ENCODE results near the gene ADGRB3. TPM values are rescaled to one million over a fixed set of nuclear protein-coding genes. Genes with fewer than 3 reads are reported as not detected.
"Not testable (repeated sequence)": the region's sequence is repeated elsewhere in the genome, so short reads cannot be mapped to it uniquely, and the experiment has no call there.

Gene ADGRB3
- total RNA-seq, 1 experiment from 2014 or later, result 0.11 TPM

DNA sequence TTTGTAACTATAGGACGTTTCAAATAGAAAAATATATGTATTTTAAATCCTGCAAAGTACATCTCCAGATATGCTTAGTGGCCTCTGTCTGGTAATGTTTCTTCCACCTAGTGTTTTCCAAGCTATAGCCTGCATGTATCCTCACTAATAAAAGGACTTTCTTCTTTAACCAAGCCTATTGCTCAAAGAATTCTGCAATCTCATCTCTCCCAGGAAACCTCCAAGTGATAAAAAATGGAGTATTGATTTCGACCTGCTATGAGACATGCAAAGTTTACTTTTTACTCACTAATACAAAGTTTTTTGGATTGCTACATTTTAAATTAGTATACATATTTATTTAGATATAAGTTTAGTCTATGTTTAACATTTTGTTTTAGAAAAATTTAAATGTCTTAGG lies 23.3 kb downstream of the ADGRB3 start:
- H3K9me3 ChIP-seq (ENCODE audit: low read length), result no peaks in the 10 kb centered on the region
- H2AFZ ChIP-seq (ENCODE audit: low read length), result no peak overlapping the region
- H3K79me2 ChIP-seq (ENCODE audit: low read length), result no peaks in the 10 kb centered on the region
- ChIA-PET POLR2A (ENCODE audit: unreplicated experiment) (no interaction called here), CTCF (no interaction called here)
- no peak overlapping the region for H3K9ac ChIP-seq (ENCODE audit: low read length)
- no peaks in the 10 kb centered on the region for H3F3A ChIP-seq (ENCODE audit: low read length, unreplicated experiment)
- no peak for DNase-seq
- H3K4me1 ChIP-seq (ENCODE audit: insufficient read depth, low read length), result no peaks in the 10 kb centered on the region
- TF ChIP-seq, protein P1, sequence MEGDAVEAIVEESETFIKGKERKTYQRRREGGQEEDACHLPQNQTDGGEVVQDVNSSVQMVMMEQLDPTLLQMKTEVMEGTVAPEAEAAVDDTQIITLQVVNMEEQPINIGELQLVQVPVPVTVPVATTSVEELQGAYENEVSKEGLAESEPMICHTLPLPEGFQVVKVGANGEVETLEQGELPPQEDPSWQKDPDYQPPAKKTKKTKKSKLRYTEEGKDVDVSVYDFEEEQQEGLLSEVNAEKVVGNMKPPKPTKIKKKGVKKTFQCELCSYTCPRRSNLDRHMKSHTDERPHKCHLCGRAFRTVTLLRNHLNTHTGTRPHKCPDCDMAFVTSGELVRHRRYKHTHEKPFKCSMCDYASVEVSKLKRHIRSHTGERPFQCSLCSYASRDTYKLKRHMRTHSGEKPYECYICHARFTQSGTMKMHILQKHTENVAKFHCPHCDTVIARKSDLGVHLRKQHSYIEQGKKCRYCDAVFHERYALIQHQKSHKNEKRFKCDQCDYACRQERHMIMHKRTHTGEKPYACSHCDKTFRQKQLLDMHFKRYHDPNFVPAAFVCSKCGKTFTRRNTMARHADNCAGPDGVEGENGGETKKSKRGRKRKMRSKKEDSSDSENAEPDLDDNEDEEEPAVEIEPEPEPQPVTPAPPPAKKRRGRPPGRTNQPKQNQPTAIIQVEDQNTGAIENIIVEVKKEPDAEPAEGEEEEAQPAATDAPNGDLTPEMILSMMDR (conservative IDR thresholded peaks at IDR 0.05; ENCODE audit: low read depth, low read length), result no peak
- TF ChIP-seq EZH2 (IDR thresholded peaks at IDR 0.05; ENCODE audit: low read length, unreplicated experiment), result no peak
- no peak for TF ChIP-seq EZH2phosphoT487 (IDR thresholded peaks at IDR 0.05; ENCODE audit: borderline replicate concordance, low read length)
- no peak for ATAC-seq
- H3K27me3 ChIP-seq (ENCODE audit: low read length), result no peaks in the 10 kb centered on the region
- H3K36me3 ChIP-seq (ENCODE audit: low read depth, low read length), result no peaks in the 10 kb centered on the region
- H3K9me2 ChIP-seq (replicated peaks; ENCODE audit: low read length), result no peaks in the 10 kb centered on the region
- no peak overlapping the region for H3K4me2 ChIP-seq (ENCODE audit: low read length)
- H4K20me1 ChIP-seq (ENCODE audit: low read length), result no peaks in the 10 kb centered on the region
- intact Hi-C loops (cut with micrococcal nuclease), result no loop called here
- H3K4me3 ChIP-seq (ENCODE audit: low read length), result no peak overlapping the region
- H3K27ac ChIP-seq (ENCODE audit: low read length), result no peak overlapping the region
- no TSS peak for BruUV-seq (replicated peaks)

DNA sequence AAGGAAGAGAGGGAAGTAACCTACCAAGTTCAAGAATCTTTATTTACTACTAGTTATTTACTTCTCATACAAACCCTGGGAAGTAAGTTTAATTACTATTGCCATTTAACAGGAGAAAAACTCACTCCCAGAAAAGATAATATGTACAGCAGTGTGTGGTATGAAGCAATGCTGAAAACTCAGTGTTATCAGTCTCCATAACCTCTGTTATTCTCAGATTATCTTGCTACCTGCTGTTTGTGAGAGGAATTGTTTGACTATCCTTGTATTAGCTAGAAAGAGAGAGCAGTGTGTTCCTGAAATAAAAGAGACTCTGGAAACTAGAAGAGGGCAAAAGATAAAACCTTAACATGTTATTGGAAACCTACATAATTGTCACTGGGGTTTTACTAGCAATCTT lies 38.2 kb downstream of the ADGRB3 start:
- Histone ChIP-seq H3K9me2 (replicated peaks; ENCODE audit: low read length) (no peaks in the 10 kb centered on the region), H3K79me2 (ENCODE audit: low read length) (no peaks in the 10 kb centered on the region), H3K27ac (ENCODE audit: low read length) (no peak overlapping the region), H3K4me3 (ENCODE audit: low read length) (no peak overlapping the region), H3K4me2 (ENCODE audit: low read length) (no peak overlapping the region), H3K9me3 (ENCODE audit: low read length) (no peaks in the 10 kb centered on the region), H3K9ac (ENCODE audit: low read length) (no peak overlapping the region), H3K36me3 (ENCODE audit: low read depth, low read length) (no peaks in the 10 kb centered on the region), H3F3A (ENCODE audit: low read length, unreplicated experiment) (no peaks in the 10 kb centered on the region), H3K27me3 (ENCODE audit: low read length) (no peaks in the 10 kb centered on the region; the same call in 1 of the 2 replicates), H4K20me1 (ENCODE audit: low read length) (no peaks in the 10 kb centered on the region), H3K4me1 (ENCODE audit: insufficient read depth, low read length) (no peaks in the 10 kb centered on the region), H2AFZ (ENCODE audit: low read length) (no peak overlapping the region)
- ChIA-PET POLR2A (ENCODE audit: unreplicated experiment) (no interaction called here), CTCF (no interaction called here)
- TF ChIP-seq, protein P1 (conservative IDR thresholded peaks at IDR 0.05; ENCODE audit: low read depth, low read length), result no peak
- TF ChIP-seq EZH2 (IDR thresholded peaks at IDR 0.05; ENCODE audit: low read length, unreplicated experiment) (no peak), EZH2phosphoT487 (IDR thresholded peaks at IDR 0.05; ENCODE audit: borderline replicate concordance, low read length) (no peak)
- intact Hi-C loops (cut with micrococcal nuclease), result no loop called here
- no TSS peak for BruUV-seq (replicated peaks)
- ATAC-seq (no peak), DNase-seq (no peak)

DNA sequence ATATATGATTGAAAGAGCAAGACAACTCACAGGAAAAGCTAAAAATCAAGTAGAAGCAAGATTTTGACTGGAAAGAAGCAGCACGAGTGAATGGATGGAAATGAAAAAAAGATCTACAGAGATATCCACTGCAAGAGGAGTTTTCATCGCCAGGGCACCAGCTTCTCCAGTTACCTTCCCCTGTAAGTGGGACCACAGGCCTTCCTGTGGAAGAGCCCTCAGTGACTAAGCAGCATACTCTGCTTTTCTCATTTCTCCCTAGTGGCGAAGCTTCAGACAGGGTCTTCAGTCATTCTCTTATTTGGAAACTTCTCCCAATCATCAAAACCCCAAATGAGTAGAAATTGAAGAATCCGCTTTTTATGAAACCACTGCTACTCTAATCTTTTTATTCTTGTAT lies 40.5 kb downstream of the ADGRB3 start:
- intact Hi-C loops (cut with micrococcal nuclease), result no loop called here
- POLR2A ChIA-PET (ENCODE audit: unreplicated experiment), result no interaction called here
- no TSS peak for BruUV-seq (replicated peaks)
- Histone ChIP-seq H3K9ac (ENCODE audit: low read length) (no peak overlapping the region), H4K20me1 (ENCODE audit: low read length) (no peaks in the 10 kb centered on the region), H3K4me2 (ENCODE audit: low read length) (no peak overlapping the region), H2AFZ (ENCODE audit: low read length) (no peak overlapping the region), H3K27me3 (ENCODE audit: low read length) (no peaks in the 10 kb centered on the region; the same call in 1 of the 2 replicates), H3K36me3 (ENCODE audit: low read depth, low read length) (no peaks in the 10 kb centered on the region), H3K79me2 (ENCODE audit: low read length) (no peaks in the 10 kb centered on the region), H3K4me3 (ENCODE audit: low read length) (no peak overlapping the region), H3K9me2 (replicated peaks; ENCODE audit: low read length) (no peaks in the 10 kb centered on the region), H3K27ac (ENCODE audit: low read length) (no peak overlapping the region), H3F3A (ENCODE audit: low read length, unreplicated experiment) (no peaks in the 10 kb centered on the region), H3K4me1 (ENCODE audit: insufficient read depth, low read length) (no peaks in the 10 kb centered on the region), H3K9me3 (ENCODE audit: low read length) (no peaks in the 10 kb centered on the region)
- no peak for ATAC-seq
- CTCF ChIA-PET, result no interaction called here
- no peak for TF ChIP-seq EZH2phosphoT487 (IDR thresholded peaks at IDR 0.05; ENCODE audit: borderline replicate concordance, low read length)
- TF ChIP-seq, protein P1 (conservative IDR thresholded peaks at IDR 0.05; ENCODE audit: low read depth, low read length), result no peak
- TF ChIP-seq EZH2 (IDR thresholded peaks at IDR 0.05; ENCODE audit: low read length, unreplicated experiment), result no peak
- DNase-seq, result no peak

DNA sequence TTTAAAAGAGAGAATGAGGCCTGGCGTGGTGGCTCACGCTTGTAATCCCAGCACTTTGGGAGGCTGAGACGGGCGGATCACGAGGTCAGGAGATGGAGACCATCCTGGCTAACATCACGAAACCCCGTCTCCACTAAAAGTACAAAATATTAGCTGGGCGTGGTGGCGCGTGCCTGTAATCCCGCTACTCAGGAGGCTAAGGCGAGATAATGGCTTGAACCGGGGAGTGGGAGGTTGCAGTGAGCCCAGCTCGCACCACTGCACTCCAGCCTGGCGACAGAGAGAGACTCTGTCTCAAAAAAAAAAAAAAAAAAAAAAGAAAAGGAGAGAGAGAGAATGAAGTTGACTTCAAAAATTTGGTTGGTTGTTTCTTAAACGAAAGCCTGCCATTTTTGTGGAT lies 41.0 kb downstream of the ADGRB3 start:
- ATAC-seq; H3K36me3 ChIP-seq (ENCODE audit: low read depth, low read length); H3K27ac ChIP-seq (ENCODE audit: low read length); H3F3A ChIP-seq (ENCODE audit: low read length, unreplicated experiment); H3K27me3 ChIP-seq (ENCODE audit: low read length); BruUV-seq (replicated peaks); H3K4me3 ChIP-seq (ENCODE audit: low read length); H3K79me2 ChIP-seq (ENCODE audit: low read length); H3K4me2 ChIP-seq (ENCODE audit: low read length); CTCF ChIA-PET; H2AFZ ChIP-seq (ENCODE audit: low read length); POLR2A ChIA-PET (ENCODE audit: unreplicated experiment); DNase-seq; H4K20me1 ChIP-seq (ENCODE audit: low read length); H3K9ac ChIP-seq (ENCODE audit: low read length); H3K9me2 ChIP-seq (replicated peaks; ENCODE audit: low read length); intact Hi-C loops (cut with micrococcal nuclease); H3K9me3 ChIP-seq (ENCODE audit: low read length); H3K4me1 ChIP-seq (ENCODE audit: insufficient read depth, low read length): not testable (repeated sequence)
